OCI-LY7 (cell line): ENCODE results near the gene KIAA1328. TPM values are rescaled to one million over a fixed set of nuclear protein-coding genes. Genes with fewer than 3 reads are reported as not detected.

Source experiments
- BruUV-seq: library from RNA; stranded (reverse); fragments of 400-500 nt; replicated peaks from 2 replicates; lab custom pipeline; 2021; lab: Mats Ljungman, UMichigan
- CTCF ChIA-PET: fragments of 300-600 bp; sonication (Branson Sonifier 250); formaldehyde crosslinking; loops from one replicate; lab custom pipeline; 2022; ENCODE audit warnings: antibody characterized with exemption; ENCODE audit not compliant: unreplicated experiment; lab: Charles Lee
- POLR2A ChIA-PET: fragments of 300-600 bp; sonication (Branson Sonifier 250); formaldehyde crosslinking; loops from one replicate; lab custom pipeline; 2022; ENCODE audit warnings: antibody characterized with exemption; lab: Charles Lee
- DNase-seq: peaks from one replicate; pipeline ENCODE4 v3.0.0-alpha.2; 2015; ENCODE audit warnings: low spot score
- H2AFZ ChIP-seq: fragments of 200-600 bp; sonication (generic), shearing (Covaris generic); 2 replicates; pipeline ENCODE4 v1.6.1; 2014; ENCODE audit warnings: mild to moderate bottlenecking, antibody characterized with exemption, low read length, moderate library complexity
- H3K27ac ChIP-seq: fragments of 200-600 bp; sonication (generic); 2 replicates; pipeline ENCODE4 v1.5.1; 2014; ENCODE audit warnings: mixed run types, low read depth, mild to moderate bottlenecking, moderate library complexity, low read length, inconsistent platforms; ENCODE audit not compliant: poor library complexity, severe bottlenecking
- H3K36me3 ChIP-seq: fragments of 200-600 bp; sonication (generic); 2 replicates; pipeline ENCODE4 v1.6.1; 2014; ENCODE audit warnings: mild to moderate bottlenecking, antibody characterized with exemption, low read length, moderate library complexity, mixed read lengths; ENCODE audit not compliant: insufficient read depth
- H3K4me1 ChIP-seq: fragments of 200-600 bp; sonication (generic); 2 replicates; pipeline ENCODE4 v1.5.1; 2014; ENCODE audit warnings: mild to moderate bottlenecking, low read length; ENCODE audit not compliant: insufficient read depth, poor library complexity, severe bottlenecking
- H3K4me2 ChIP-seq: fragments of 200-600 bp; sonication (generic); 2 replicates; pipeline ENCODE4 v1.6.1; 2014; ENCODE audit warnings: mild to moderate bottlenecking, low read length
- H3K4me3 ChIP-seq: fragments of 200-600 bp; sonication (generic); 2 replicates; pipeline ENCODE4 v1.5.1; 2014; ENCODE audit warnings: mild to moderate bottlenecking, low read depth, low read length; ENCODE audit not compliant: poor library complexity, severe bottlenecking
- H3K79me2 ChIP-seq: fragments of 200-600 bp; sonication (generic); 2 replicates; pipeline ENCODE4 v1.6.1; 2016; ENCODE audit warnings: low read depth, mild to moderate bottlenecking, low read length, moderate library complexity, mixed read lengths; ENCODE audit not compliant: insufficient read depth
- H3K9me2 ChIP-seq: fragments of 200-600 bp; sonication (generic); 2 replicates; pipeline ENCODE4 v1.6.1; 2016; ENCODE audit warnings: mild to moderate bottlenecking, low read length, mixed read lengths; ENCODE audit not compliant: insufficient read depth
- H3K9me3 ChIP-seq: fragments of 200-600 bp; sonication (generic); 2 replicates; pipeline ENCODE4 v1.6.1; 2014; ENCODE audit warnings: mild to moderate bottlenecking, mixed run types, low read length, mixed read lengths
- H4K20me1 ChIP-seq: fragments of 200-600 bp; sonication (generic); 2 replicates; pipeline ENCODE4 v1.6.1; 2014; ENCODE audit warnings: mild to moderate bottlenecking, antibody characterized with exemption, low read length, moderate library complexity, mixed read lengths; ENCODE audit not compliant: insufficient read depth
- EZH2phosphoT487 ChIP-seq: fragments of 200-600 bp; sonication (generic); IDR thresholded peaks from 2 replicates; pipeline ENCODE4 v1.6.1; 2018; ENCODE audit warnings: low read depth, borderline replicate concordance, mild to moderate bottlenecking, mixed run types, antibody characterized with exemption, low read length, moderate library complexity, mixed read lengths
- intact Hi-C: fragments of 100-400 bp; cut with micrococcal nuclease; formaldehyde crosslinking; loops from one replicate; pipeline ENCODE4 v1.10.0; 2022; ENCODE audit not compliant: unreplicated experiment
- total RNA-seq, 2 experiments: library from RNA; depleted of rRNA in 1 of 2; stranded (reverse); fragments of >200 nt in 1 of 2; shearing (Covaris generic) in 1 of 2; gene quantifications; 2 replicates each; pipeline ENCODE4 v1.2.3, GENCODE V29; 2014 to 2022
- TF ChIP-seq, protein P1 (sequence below): fragments of 200-600 bp; sonication (generic); conservative IDR thresholded peaks from 2 replicates; pipeline ENCODE4 v1.5.1; 2014; ENCODE audit warnings: mild to moderate bottlenecking, antibody characterized with exemption, low read length, moderate library complexity, mixed read lengths

Gene KIAA1328
- total RNA-seq, 2 experiments from 2014 or later, result 3.0 to 5.8 TPM

DNA sequence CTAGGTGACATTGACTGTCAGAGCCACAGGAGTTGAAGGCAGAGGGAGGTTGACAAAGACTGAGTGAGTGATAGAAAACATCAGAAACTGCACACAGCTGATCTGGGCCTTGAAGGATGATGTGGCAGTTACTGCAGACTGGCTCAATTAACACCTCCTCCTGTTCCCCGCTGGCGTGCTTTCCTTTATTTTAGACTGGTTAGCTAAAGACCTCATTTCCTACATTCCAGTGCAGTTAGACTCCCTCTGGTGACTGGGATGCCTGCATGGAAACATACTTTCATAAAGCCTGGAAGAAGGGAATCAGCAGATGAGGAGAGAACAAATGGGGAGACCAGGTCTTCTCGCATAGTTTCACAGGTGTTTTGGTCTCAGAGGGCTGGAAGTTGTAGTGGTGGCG lies 7.2 kb upstream of the KIAA1328 start:
- BruUV-seq, result no TSS peak
- Histone ChIP-seq H2AFZ (no peak overlapping the region), H4K20me1 (no peaks in the 10 kb centered on the region), H3K4me2 (no peak overlapping the region), H3K79me2 (peaks cover 6% of the 10 kb centered on the region; the same call in 1 of the 2 replicates), H3K27ac (no peak overlapping the region), H3K9me3 (no peaks in the 10 kb centered on the region), H3K4me3 (no peak overlapping the region), H3K4me1 (no peaks in the 10 kb centered on the region), H3K36me3 (peaks cover 47% of the 10 kb centered on the region), H3K9me2 (no peaks in the 10 kb centered on the region)
- TF ChIP-seq, protein P1, sequence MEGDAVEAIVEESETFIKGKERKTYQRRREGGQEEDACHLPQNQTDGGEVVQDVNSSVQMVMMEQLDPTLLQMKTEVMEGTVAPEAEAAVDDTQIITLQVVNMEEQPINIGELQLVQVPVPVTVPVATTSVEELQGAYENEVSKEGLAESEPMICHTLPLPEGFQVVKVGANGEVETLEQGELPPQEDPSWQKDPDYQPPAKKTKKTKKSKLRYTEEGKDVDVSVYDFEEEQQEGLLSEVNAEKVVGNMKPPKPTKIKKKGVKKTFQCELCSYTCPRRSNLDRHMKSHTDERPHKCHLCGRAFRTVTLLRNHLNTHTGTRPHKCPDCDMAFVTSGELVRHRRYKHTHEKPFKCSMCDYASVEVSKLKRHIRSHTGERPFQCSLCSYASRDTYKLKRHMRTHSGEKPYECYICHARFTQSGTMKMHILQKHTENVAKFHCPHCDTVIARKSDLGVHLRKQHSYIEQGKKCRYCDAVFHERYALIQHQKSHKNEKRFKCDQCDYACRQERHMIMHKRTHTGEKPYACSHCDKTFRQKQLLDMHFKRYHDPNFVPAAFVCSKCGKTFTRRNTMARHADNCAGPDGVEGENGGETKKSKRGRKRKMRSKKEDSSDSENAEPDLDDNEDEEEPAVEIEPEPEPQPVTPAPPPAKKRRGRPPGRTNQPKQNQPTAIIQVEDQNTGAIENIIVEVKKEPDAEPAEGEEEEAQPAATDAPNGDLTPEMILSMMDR, result no peak
- TF ChIP-seq EZH2phosphoT487, result no peak
- no peak for DNase-seq
- ChIA-PET CTCF (no interaction called here), POLR2A (interaction anchor here (0.6 kb wide), 1 partner anchor 675 kb away, joined by 4 read pairs; no protein-coding TSS in a partner anchor)
- intact Hi-C loops, result no loop called here

DNA sequence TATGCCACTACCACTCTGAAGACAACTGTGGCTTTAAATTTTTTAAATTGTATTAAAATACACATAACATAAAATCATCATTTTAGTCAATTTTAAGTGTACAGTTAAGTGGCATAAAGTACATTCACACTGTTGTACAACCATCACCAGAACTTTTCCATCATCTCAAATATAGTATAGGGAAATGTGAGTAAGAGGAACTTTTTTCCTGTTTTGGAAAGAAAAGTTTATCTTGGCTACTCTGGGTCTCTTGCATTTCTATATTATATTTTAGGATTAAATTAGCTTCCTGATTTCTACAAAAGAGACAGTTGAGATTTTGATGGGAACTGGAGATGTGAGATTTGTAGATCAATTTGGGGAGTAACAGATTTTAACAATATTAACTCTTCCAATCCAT lies 3.4 kb upstream of the KIAA1328 start:
- no peak overlapping the region for H3K4me3 ChIP-seq
- intact Hi-C loops, result no loop called here
- peaks cover 22% of the 10 kb centered on the region; the same call in 1 of the 2 replicates for H3K79me2 ChIP-seq
- ChIA-PET POLR2A (no interaction called here), CTCF (no interaction called here)
- no peak overlapping the region for H3K27ac ChIP-seq
- H3K36me3 ChIP-seq, result peaks cover 30% of the 10 kb centered on the region
- DNase-seq, result no peak
- TF ChIP-seq EZH2phosphoT487, result no peak
- TF ChIP-seq, protein P1, result no peak
- BruUV-seq, result no TSS peak
- no peaks in the 10 kb centered on the region for H4K20me1 ChIP-seq
- H3K9me3 ChIP-seq, result no peaks in the 10 kb centered on the region
- H3K9me2 ChIP-seq, result no peaks in the 10 kb centered on the region
- peaks cover 13% of the 10 kb centered on the region for H3K4me1 ChIP-seq
- no peak overlapping the region for H2AFZ ChIP-seq
- no peak overlapping the region for H3K4me2 ChIP-seq

DNA sequence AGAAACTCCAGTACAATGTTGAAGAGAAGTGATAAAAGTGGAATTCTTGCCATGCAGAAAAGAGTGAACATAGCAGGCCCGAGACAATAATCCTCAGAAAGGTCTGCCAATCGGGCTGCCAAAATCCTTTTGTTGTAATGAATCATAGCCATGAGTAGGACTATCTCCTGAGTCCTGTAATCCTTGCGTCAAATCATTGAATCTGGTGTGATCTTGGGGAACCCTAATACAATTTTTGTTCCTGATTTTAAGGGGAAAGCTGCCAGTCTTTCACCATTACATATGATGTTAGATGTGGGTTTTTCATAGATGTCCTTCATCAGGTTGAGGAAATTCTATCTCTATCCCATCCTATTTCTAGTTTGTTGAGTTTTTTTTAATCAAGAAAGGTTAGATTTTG lies 2.4 kb upstream of the KIAA1328 start:
- peaks cover 22% of the 10 kb centered on the region; the same call in 1 of the 2 replicates for H3K79me2 ChIP-seq
- no peaks in the 10 kb centered on the region for H3K9me3 ChIP-seq
- DNase-seq, result no peak
- TF ChIP-seq EZH2phosphoT487, result no peak
- TF ChIP-seq, protein P1, result no peak
- intact Hi-C loops, result no loop called here
- ChIA-PET CTCF (interaction anchor here (0.6 kb wide), 1 partner anchor 176 kb away, joined by 3 read pairs; no protein-coding TSS in a partner anchor), POLR2A (interaction anchor here (1.0 kb wide), 1 partner anchor 15 kb away, joined by 3 read pairs; no protein-coding TSS in a partner anchor)
- no peaks in the 10 kb centered on the region for H4K20me1 ChIP-seq
- H3K27ac ChIP-seq, result no peak overlapping the region
- TSS peak; percentile 52 for BruUV-seq
- H3K36me3 ChIP-seq, result peaks cover 30% of the 10 kb centered on the region
- no peak overlapping the region for H2AFZ ChIP-seq
- H3K9me2 ChIP-seq, result no peaks in the 10 kb centered on the region
- no peak overlapping the region for H3K4me3 ChIP-seq
- H3K4me1 ChIP-seq, result peaks cover 13% of the 10 kb centered on the region
- H3K4me2 ChIP-seq, result no peak overlapping the region
